K562 (cell line): ENCODE results near the gene RAP1GAP2. TPM values are rescaled to one million over a fixed set of nuclear protein-coding genes. Genes with fewer than 3 reads are reported as not detected.

ENCODE experiments used
- ATAC-seq: fragments of 200-7000 bp; cut with Tn5 transposase; 3 replicates; pipeline ENCODE4 v1.9.1; 2020; ENCODE audit warnings: moderate library complexity
- BruUV-seq: library from RNA; stranded (reverse); fragments of 400-500 nt; replicated peaks from 2 replicates; lab custom pipeline; 2021; lab: Mats Ljungman, UMichigan
- CTCF ChIA-PET: fragments of 300-600 bp; formaldehyde crosslinking; extraction: SDS; loops from one replicate; lab custom pipeline; 2021; ENCODE audit warnings: low intra/inter-chr PET ratio; lab: Yijun Ruan, JAX
- POLR2A ChIA-PET: fragments of 300-600, 350-650 bp; sonication (Branson Sonifier 250); formaldehyde crosslinking; extraction: SDS; loops from one replicate; lab custom pipeline; 2021; ENCODE audit warnings: antibody characterized with exemption, inconsistent platforms; lab: Yijun Ruan, JAX
- DNase-seq, 4 experiments: peaks; one replicate each; pipeline versions ENCODE4 v3.0.0 to v3.0.0-alpha.2; 2011 to 2018; ENCODE audit warnings: low spot score in 3 of 4, mixed read lengths in 3 of 4; ENCODE audit errors: extremely low read depth in 1 of 4
- FAIRE-seq: peaks from 2 replicates; lab custom pipeline; 2011; peaks lifted over from hg19 to GRCh38; lab: Jason Lieb, UNC
- H2AFZ ChIP-seq: 2 replicates; pipeline ENCODE4 v1.6.0; 2011; ENCODE audit warnings: low read depth, low read length, control low read depth, inconsistent platforms
- H3K27ac ChIP-seq: fragments of 200-600 bp; 3 replicates; pipeline ENCODE4 v1.8.0; 2011; ENCODE audit warnings: low read depth, mild to moderate bottlenecking, control low read depth, inconsistent platforms, low read length, moderate library complexity, mixed read lengths; ENCODE audit errors: extremely low read depth
- H3K27me3 ChIP-seq, 2 experiments: fragments of 300-600 bp in 1 of 2; 2 replicates in 1 of 2; 3 replicates in 1 of 2; pipeline versions ENCODE4 v1.6.0 to v1.8.0; 2011; ENCODE audit warnings: inconsistent platforms in 2 of 2, low read length in 2 of 2, mild to moderate bottlenecking in 1 of 2, mixed read lengths in 1 of 2, moderate library complexity in 1 of 2; ENCODE audit not compliant: control insufficient read depth in 2 of 2, insufficient read depth in 2 of 2
- H3K36me3 ChIP-seq: fragments of 300-600 bp; 3 replicates; pipeline ENCODE4 v1.8.0; 2011; ENCODE audit warnings: mild to moderate bottlenecking, low read length, inconsistent platforms; ENCODE audit not compliant: control insufficient read depth, insufficient read depth
- H3K4me1 ChIP-seq, 2 experiments: fragments of 200-600 bp in 1 of 2; replicated peaks in 1 of 2; 2 replicates in 1 of 2; 3 replicates in 1 of 2; pipeline versions ENCODE4 v1.5.1 to v1.8.0; 2011; ENCODE audit warnings: inconsistent platforms in 2 of 2, low read length in 2 of 2, mild to moderate bottlenecking in 1 of 2, mixed read lengths in 1 of 2, moderate library complexity in 1 of 2; ENCODE audit not compliant: control insufficient read depth in 2 of 2, insufficient read depth in 2 of 2
- H3K4me2 ChIP-seq: 2 replicates; pipeline ENCODE4 v1.6.1; 2011; ENCODE audit warnings: low read length, control low read depth, inconsistent platforms, mixed read lengths; ENCODE audit not compliant: insufficient read depth
- H3K4me3 ChIP-seq: fragments of 200-600 bp; sonication (generic), shearing (Covaris generic); 2 replicates; pipeline ENCODE4 v1.5.1; 2016; ENCODE audit warnings: control low read depth, inconsistent platforms
- H3K79me2 ChIP-seq: fragments of 200-600 bp; 3 replicates; pipeline ENCODE4 v1.8.0; 2011; ENCODE audit warnings: low read length, inconsistent platforms; ENCODE audit not compliant: control insufficient read depth, insufficient read depth
- H3K9ac ChIP-seq, 2 experiments: 2 replicates each; pipeline versions ENCODE4 v1.6.0 to v1.6.1; 2011; ENCODE audit warnings: low read depth in 2 of 2, low read length in 2 of 2, control low read depth in 1 of 2, inconsistent platforms in 1 of 2, mild to moderate bottlenecking in 1 of 2, mixed read lengths in 1 of 2; ENCODE audit not compliant: insufficient read depth in 1 of 2
- H3K9me1 ChIP-seq: one replicate; pipeline ENCODE4 v1.6.0; 2011; ENCODE audit warnings: inconsistent platforms, mild to moderate bottlenecking, low read length, moderate library complexity; ENCODE audit not compliant: control insufficient read depth, insufficient read depth
- H3K9me3 ChIP-seq: replicated peaks from 2 replicates; pipeline ENCODE4 v1.5.1; 2011; ENCODE audit warnings: low read depth, low read length, inconsistent platforms; ENCODE audit not compliant: control insufficient read depth, insufficient read depth
- H4K20me1 ChIP-seq: replicated peaks from 2 replicates; pipeline ENCODE4 v1.6.1; 2011; ENCODE audit warnings: low read length, inconsistent platforms, mixed read lengths; ENCODE audit not compliant: control insufficient read depth, insufficient read depth
- HNRNPH1 ChIP-seq: fragments of 200-400 bp; formaldehyde crosslinking; optimal IDR thresholded peaks from 2 replicates; pipeline ENCODE3; 2017; ENCODE audit warnings: low read depth, mild to moderate bottlenecking, low read length, moderate library complexity
- NFRKB ChIP-seq: fragments of 450-650 bp; IDR thresholded peaks from 2 replicates; pipeline ENCODE4 v1.6.1; 2016; ENCODE audit warnings: low read depth
- PHTF2 ChIP-seq: fragments of 250-450 bp; sonication (Bioruptor Pico); IDR thresholded peaks from 2 replicates; pipeline ENCODE4 v1.5.0; 2021; ENCODE audit warnings: mild to moderate bottlenecking
- SP2 ChIP-seq: IDR thresholded peaks from 2 replicates; pipeline ENCODE4 v1.6.1; 2011; ENCODE audit warnings: mild to moderate bottlenecking, low read depth, low read length, moderate library complexity; ENCODE audit not compliant: poor library complexity, severe bottlenecking; ENCODE audit errors: extremely low read depth
- SRSF1 ChIP-seq: fragments of 200-400 bp; formaldehyde crosslinking; IDR thresholded peaks from 2 replicates; pipeline ENCODE4 v1.6.1; 2017; ENCODE audit warnings: mild to moderate bottlenecking, low read depth, low read length, moderate library complexity
- TRIM25 ChIP-seq: fragments of 450-650 bp; IDR thresholded peaks from 2 replicates; pipeline ENCODE4 v1.7.0; 2016; ENCODE audit warnings: borderline replicate concordance
- ZBTB8A ChIP-seq: fragments of 450-650 bp; IDR thresholded peaks from 2 replicates; pipeline ENCODE4 v1.6.1; 2018; ENCODE audit warnings: mild to moderate bottlenecking, moderate library complexity; ENCODE audit not compliant: partially characterized antibody
- ZFP30 ChIP-seq: fragments of 250-450 bp; sonication (Bioruptor Pico); IDR thresholded peaks from 2 replicates; pipeline ENCODE4 v1.8.0; 2022; ENCODE audit warnings: moderate library complexity, mild to moderate bottlenecking, inconsistent platforms, borderline replicate concordance
- ZFP36 ChIP-seq: fragments of 150-350 bp; IDR thresholded peaks from 2 replicates; pipeline ENCODE4 v1.6.1; 2018; ENCODE audit warnings: low read length, low read depth; ENCODE audit not compliant: partially characterized antibody
- ZFPM2 ChIP-seq: fragments of 250-450 bp; sonication (Bioruptor Pico); IDR thresholded peaks from 2 replicates; pipeline ENCODE4 v1.5.1; 2022; ENCODE audit warnings: mild to moderate bottlenecking
- ZNF140 ChIP-seq: fragments of 250-450 bp; sonication (Bioruptor Pico); IDR thresholded peaks from 2 replicates; pipeline ENCODE4 v1.8.0; 2021; ENCODE audit warnings: moderate library complexity, mild to moderate bottlenecking, inconsistent platforms
- ZNF785 ChIP-seq: fragments of 250-450 bp; sonication (Bioruptor Pico); IDR thresholded peaks from 2 replicates; pipeline ENCODE4 v1.4.0; 2020; ENCODE audit warnings: mild to moderate bottlenecking
- WGBS: fragments of 100-300 bp; shearing (Covaris generic); methylation state at CpG from one replicate; pipeline ENCODE4 v1.1.6; 2016; ENCODE audit warnings: low coverage, mixed read lengths; ENCODE audit not compliant: insufficient coverage; ENCODE audit errors: missing lambda C conversion rate; 5-methylcytosine and 5-hydroxymethylcytosine counted together
- in situ Hi-C: fragments of 300-500 bp; cut with MboI; formaldehyde crosslinking; loops from 4 replicates; pipeline ENCODE4 v1.15.0; 2018; ENCODE audit warnings: inconsistent platforms, mixed read lengths
- intact Hi-C: fragments of 100-400 bp; cut with micrococcal nuclease; formaldehyde crosslinking; loops from 2 replicates; pipeline ENCODE4 v1.14.2; 2022
- polyA plus RNA-seq, 8 experiments: library from polyadenylated mRNA; depleted of rRNA in 4 of 8; stranded (reverse) in 5 of 8; unstranded in 3 of 8; fragments of >200 nt; fragmentation: Nextera tagmentation in 2 of 8; fragmentation: Illumina TruSeq in 1 of 8; extraction: Ambion mirVana in 2 of 8; extraction: Trizol in 1 of 8; gene quantifications; 2 replicates each; pipeline versions ENCODE4 v1.2.1 to v1.2.3, GENCODE V29; 2011 to 2014; ENCODE audit warnings: inconsistent platforms in 1 of 8, missing spikeins in 1 of 8
- total RNA-seq, 7 experiments: library from RNA; depleted of rRNA in 6 of 7; stranded (reverse); fragments of >200 nt in 6 of 7; fragmentation: Illumina TruSeq in 2 of 7; extraction: Trizol in 2 of 7; gene quantifications; 2 replicates each; pipeline versions ENCODE4 v1.2.1 to v1.2.3, GENCODE V29; 2011 to 2021; ENCODE audit warnings: low replicate concordance in 1 of 7
- TF ChIP-seq, protein P1 (sequence below): sonication (generic); formaldehyde crosslinking; IDR thresholded peaks from 2 replicates; pipeline ENCODE4 v1.5.0; 2020; ENCODE audit warnings: missing genetic modification reagents
- TF ChIP-seq, protein P2 (sequence below): fragments of 250-450 bp; sonication (Bioruptor Pico); IDR thresholded peaks from 2 replicates; pipeline ENCODE4 v1.8.0; 2022; ENCODE audit warnings: moderate library complexity, mild to moderate bottlenecking, inconsistent platforms
- TF ChIP-seq, protein P3 (sequence below): fragments of 450-650 bp; formaldehyde crosslinking; IDR thresholded peaks from 2 replicates; pipeline ENCODE4 v1.4.0; 2020; ENCODE audit warnings: mild to moderate bottlenecking, moderate library complexity

RAP1GAP2 gene
- total and polyA plus RNA-seq, 9 of the 15 experiments (the other 6 are each of a cell fraction or from before 2014, with no cell fraction given), result 0.01 to 1.3 (median 0.42) TPM; not detected in 1

- Histone ChIP-seq H3K27me3 (peaks cover 3 to 37% of the 10 kb centered on the region in 2 experiments; a peak in 3 of 5 replicates), H3K4me2 (no peak overlapping the region), H3K9me3 (no peaks in the 10 kb centered on the region), H2AFZ (no peak overlapping the region), H3K9ac (no peak overlapping the region), H3K36me3 (no peaks in the 10 kb centered on the region), H3K4me1 (no peaks in the 10 kb centered on the region), H4K20me1 (no peaks in the 10 kb centered on the region; the same call in 1 of the 2 replicates), H3K9me1 (no peaks in the 10 kb centered on the region), H3K4me3 (no peak overlapping the region), H3K79me2 (no peaks in the 10 kb centered on the region), H3K27ac (no peak overlapping the region)
- intact Hi-C loops, result no loop called here
- CTCF ChIA-PET, result no interaction called here
- 8% methylated on average over 5 of the region's 10 CpGs for WGBS
- FAIRE-seq, result no peak
- no peak for ATAC-seq
- DNase-seq, result no peak
- POLR2A ChIA-PET, result no interaction called here
- in situ Hi-C loops, result no loop called here
- BruUV-seq, result no TSS peak
- TF ChIP-seq, protein P1, sequence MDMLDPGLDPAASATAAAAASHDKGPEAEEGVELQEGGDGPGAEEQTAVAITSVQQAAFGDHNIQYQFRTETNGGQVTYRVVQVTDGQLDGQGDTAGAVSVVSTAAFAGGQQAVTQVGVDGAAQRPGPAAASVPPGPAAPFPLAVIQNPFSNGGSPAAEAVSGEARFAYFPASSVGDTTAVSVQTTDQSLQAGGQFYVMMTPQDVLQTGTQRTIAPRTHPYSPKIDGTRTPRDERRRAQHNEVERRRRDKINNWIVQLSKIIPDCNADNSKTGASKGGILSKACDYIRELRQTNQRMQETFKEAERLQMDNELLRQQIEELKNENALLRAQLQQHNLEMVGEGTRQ (CRISPR knock-in tag), result no peak
- TF ChIP-seq ZFP36 (no peak), SRSF1 (no peak), PHTF2 (CRISPR knock-in tag) (no peak), ZNF140 (CRISPR knock-in tag) (no peak), ZBTB8A (no peak), ZNF785 (CRISPR knock-in tag) (no peak), ZFP30 (no peak), SP2 (no peak), NFRKB (no peak), TRIM25 (no peak), HNRNPH1 (no peak), ZFPM2 (CRISPR knock-in tag) (no peak)
- TF ChIP-seq, protein P2, sequence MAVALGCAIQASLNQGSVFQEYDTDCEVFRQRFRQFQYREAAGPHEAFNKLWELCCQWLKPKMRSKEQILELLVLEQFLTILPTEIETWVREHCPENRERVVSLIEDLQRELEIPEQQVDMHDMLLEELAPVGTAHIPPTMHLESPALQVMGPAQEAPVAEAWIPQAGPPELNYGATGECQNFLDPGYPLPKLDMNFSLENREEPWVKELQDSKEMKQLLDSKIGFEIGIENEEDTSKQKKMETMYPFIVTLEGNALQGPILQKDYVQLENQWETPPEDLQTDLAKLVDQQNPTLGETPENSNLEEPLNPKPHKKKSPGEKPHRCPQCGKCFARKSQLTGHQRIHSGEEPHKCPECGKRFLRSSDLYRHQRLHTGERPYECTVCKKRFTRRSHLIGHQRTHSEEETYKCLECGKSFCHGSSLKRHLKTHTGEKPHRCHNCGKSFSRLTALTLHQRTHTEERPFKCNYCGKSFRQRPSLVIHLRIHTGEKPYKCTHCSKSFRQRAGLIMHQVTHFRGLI (CRISPR knock-in tag), result no peak
- TF ChIP-seq, protein P3, sequence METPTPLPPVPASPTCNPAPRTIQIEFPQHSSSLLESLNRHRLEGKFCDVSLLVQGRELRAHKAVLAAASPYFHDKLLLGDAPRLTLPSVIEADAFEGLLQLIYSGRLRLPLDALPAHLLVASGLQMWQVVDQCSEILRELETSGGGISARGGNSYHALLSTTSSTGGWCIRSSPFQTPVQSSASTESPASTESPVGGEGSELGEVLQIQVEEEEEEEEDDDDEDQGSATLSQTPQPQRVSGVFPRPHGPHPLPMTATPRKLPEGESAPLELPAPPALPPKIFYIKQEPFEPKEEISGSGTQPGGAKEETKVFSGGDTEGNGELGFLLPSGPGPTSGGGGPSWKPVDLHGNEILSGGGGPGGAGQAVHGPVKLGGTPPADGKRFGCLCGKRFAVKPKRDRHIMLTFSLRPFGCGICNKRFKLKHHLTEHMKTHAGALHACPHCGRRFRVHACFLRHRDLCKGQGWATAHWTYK (CRISPR knock-in tag), result no peak
Observed at GRCh38 chr17:2958706-2959222, 162.5 kb downstream of the RAP1GAP2 start.
